SK-N-MC (cell line): Measurements from ENCODE around the gene MTA2.

ENCODE experiments used
- DNase-seq: peaks from one replicate; pipeline ENCODE4 v3.0.0-alpha.2; 2011; ENCODE audit warnings: low read depth, low spot score
- H3K27ac ChIP-seq: fragments of 200-600 bp; sonication (generic); 2 replicates; pipeline ENCODE4 v1.5.1; 2016; ENCODE audit warnings: mixed run types
- H3K36me3 ChIP-seq: fragments of 200-600 bp; sonication (generic); 2 replicates; pipeline ENCODE4 v1.6.1; 2017; ENCODE audit warnings: antibody characterized with exemption, low read length, mixed read lengths; ENCODE audit not compliant: insufficient read depth
- H3K4me3 ChIP-seq: fragments of 200-600 bp; sonication (generic); 2 replicates; pipeline ENCODE4 v1.5.1; 2016
- H3K9ac ChIP-seq: fragments of 200-600 bp; sonication (generic); 2 replicates; pipeline ENCODE4 v1.8.0; 2017; ENCODE audit warnings: mixed run types, mixed read lengths; ENCODE audit not compliant: insufficient read length
- H3K9me3 ChIP-seq: fragments of 200-600 bp; sonication (generic); 2 replicates; pipeline ENCODE4 v1.6.1; 2017; ENCODE audit warnings: low read depth, mild to moderate bottlenecking, antibody characterized with exemption, low read length, moderate library complexity, mixed read lengths
- EZH2 ChIP-seq: fragments of 200-600 bp; sonication (generic); IDR thresholded peaks from one replicate; pipeline ENCODE4 v1.6.1; 2017; ENCODE audit warnings: antibody characterized with exemption
- FOXP2 ChIP-seq: optimal IDR thresholded peaks from 2 replicates; pipeline ENCODE3; 2011; ENCODE audit warnings: mild to moderate bottlenecking, moderate library complexity; ENCODE audit not compliant: insufficient read depth; ENCODE audit errors: extremely low read length, control extremely low read depth
- POLR2AphosphoS5 ChIP-seq: IDR thresholded peaks from 2 replicates; pipeline ENCODE4 v1.6.1; 2012; ENCODE audit warnings: mild to moderate bottlenecking, low read depth, low read length, borderline replicate concordance

MTA2 gene

GRCh38 chr11:62543680-62544444 is 57.8 kb downstream of the MTA2 start:
- no peak for TF ChIP-seq FOXP2
- TF ChIP-seq EZH2, result no peak
- no peak for TF ChIP-seq POLR2AphosphoS5
- Histone ChIP-seq H3K9me3 (no peaks in the 10 kb centered on the region), H3K9ac (peak overlapping the region; percentile 88), H3K27ac (peak overlapping the region; percentile 68), H3K36me3 (no peaks in the 10 kb centered on the region), H3K4me3 (peak overlapping the region; percentile 100)
- no peak for DNase-seq
